HEK293 (cell line): ENCODE measurements around the gene DLG2.

ENCODE experiments used
- CTCF ChIA-PET: fragments of 350-600 bp; formaldehyde crosslinking; extraction: SDS; loops from one replicate; lab custom pipeline; 2021; ENCODE audit warnings: antibody characterized with exemption; lab: Yijun Ruan, JAX
- POLR2A ChIA-PET: fragments of 300-600 bp; formaldehyde crosslinking; extraction: SDS; loops from one replicate; lab custom pipeline; 2020; ENCODE audit warnings: antibody characterized with exemption, inconsistent platforms; lab: Yijun Ruan, JAX
- H3K27ac ChIP-seq: fragments of 200-500 bp; sonication (Bioruptor generic); 2 replicates; pipeline ENCODE4 v1.5.1; 2014; ENCODE audit warnings: low read depth, low read length, control low read depth, inconsistent platforms; ENCODE audit errors: extremely low read depth
- H3K36me3 ChIP-seq, 2 experiments: fragments of 200-500 bp in 1 of 2; sonication (Bioruptor generic) in 1 of 2; 1 replicate in 1 of 2; 2 replicates in 1 of 2; pipeline ENCODE4 v1.5.1; 2014 to 2017; ENCODE audit warnings: inconsistent platforms in 2 of 2, low read length in 2 of 2; ENCODE audit not compliant: control insufficient read depth in 2 of 2, insufficient read depth in 1 of 2
- H3K4me1 ChIP-seq: fragments of 200-500 bp; sonication (Bioruptor generic); 2 replicates; pipeline ENCODE4 v1.5.1; 2014; ENCODE audit warnings: mild to moderate bottlenecking, low read length, inconsistent platforms; ENCODE audit not compliant: control insufficient read depth, insufficient read depth
- H3K4me3 ChIP-seq: 2 replicates; pipeline ENCODE4 v1.5.1; 2011; ENCODE audit warnings: low read depth, mild to moderate bottlenecking, control low read depth, low read length, moderate library complexity
- H3K9me3 ChIP-seq: fragments of 200-500 bp; sonication (Bioruptor generic); 2 replicates; pipeline ENCODE4 v1.5.1; 2014; ENCODE audit warnings: low read depth, low read length, inconsistent platforms; ENCODE audit not compliant: control insufficient read depth, insufficient read depth
- GLI4 ChIP-seq: fragments of 450-650 bp; formaldehyde crosslinking; IDR thresholded peaks from 2 replicates; pipeline ENCODE4 v1.5.1; 2016; ENCODE audit warnings: missing biosample characterization, missing genetic modification characterization
- HOXC10 ChIP-seq: sonication (generic); formaldehyde crosslinking; IDR thresholded peaks from 2 replicates; pipeline ENCODE4 v1.8.1; 2023; ENCODE audit warnings: mild to moderate bottlenecking, missing genetic modification reagents
- HOXD13 ChIP-seq: sonication (generic); formaldehyde crosslinking; IDR thresholded peaks from 2 replicates; pipeline ENCODE4 v1.8.0; 2022; ENCODE audit warnings: missing genetic modification reagents, borderline replicate concordance
- INSM2 ChIP-seq: fragments of 450-650 bp; formaldehyde crosslinking; IDR thresholded peaks from 2 replicates; pipeline ENCODE4 v1.5.1; 2016; ENCODE audit warnings: missing biosample characterization, missing genetic modification characterization
- KLF7 ChIP-seq: fragments of 450-650 bp; formaldehyde crosslinking; IDR thresholded peaks from 2 replicates; pipeline ENCODE4 v1.5.1; 2016; ENCODE audit warnings: missing biosample characterization, missing genetic modification characterization, borderline replicate concordance
- REPIN1 ChIP-seq: fragments of 450-650 bp; formaldehyde crosslinking; IDR thresholded peaks from 2 replicates; pipeline ENCODE4 v1.5.1; 2017; ENCODE audit warnings: missing biosample characterization, missing genetic modification characterization, low read depth
- TCF7L2 ChIP-seq: IDR thresholded peaks from 2 replicates; pipeline ENCODE4 v1.6.1; 2011; ENCODE audit warnings: low read depth, mild to moderate bottlenecking, inconsistent platforms, low read length, moderate library complexity, borderline replicate concordance
- ZBTB49 ChIP-seq: fragments of 450-650 bp; formaldehyde crosslinking; IDR thresholded peaks from 2 replicates; pipeline ENCODE4 v1.5.1; 2016; ENCODE audit warnings: missing biosample characterization, missing genetic modification characterization, low read depth
- ZNF121 ChIP-seq: fragments of 450-650 bp; formaldehyde crosslinking; IDR thresholded peaks from 2 replicates; pipeline ENCODE4 v1.5.1; 2016; ENCODE audit warnings: missing biosample characterization, missing genetic modification characterization
- ZNF24 ChIP-seq: fragments of 450-650 bp; formaldehyde crosslinking; IDR thresholded peaks from 2 replicates; pipeline ENCODE4 v1.5.1; 2016; ENCODE audit warnings: missing biosample characterization, missing genetic modification characterization
- ZNF354C ChIP-seq: fragments of 450-650 bp; formaldehyde crosslinking; IDR thresholded peaks from 2 replicates; pipeline ENCODE4 v1.5.1; 2016; ENCODE audit warnings: missing biosample characterization, missing genetic modification characterization, low read depth, borderline replicate concordance
- ZNF416 ChIP-seq: fragments of 450-650 bp; formaldehyde crosslinking; IDR thresholded peaks from 2 replicates; pipeline ENCODE4 v1.5.1; 2016; ENCODE audit warnings: missing biosample characterization, missing genetic modification characterization
- ZNF514 ChIP-seq: fragments of 450-650 bp; formaldehyde crosslinking; IDR thresholded peaks from 2 replicates; pipeline ENCODE4 v1.5.1; 2016; ENCODE audit warnings: missing biosample characterization, missing genetic modification characterization
- ZNF521 ChIP-seq: fragments of 450-650 bp; formaldehyde crosslinking; IDR thresholded peaks from 2 replicates; pipeline ENCODE4 v1.5.1; 2017; ENCODE audit warnings: missing biosample characterization, mild to moderate bottlenecking, missing genetic modification characterization
- ZNF529 ChIP-seq: fragments of 450-650 bp; formaldehyde crosslinking; IDR thresholded peaks from 2 replicates; pipeline ENCODE4 v1.5.1; 2017; ENCODE audit warnings: missing genetic modification characterization, missing biosample characterization; ENCODE audit not compliant: insufficient replicate concordance
- ZNF580 ChIP-seq: fragments of 450-650 bp; formaldehyde crosslinking; IDR thresholded peaks from 2 replicates; pipeline ENCODE4 v1.5.1; 2016; ENCODE audit warnings: missing biosample characterization, missing genetic modification characterization
- ZNF670 ChIP-seq: fragments of 450-650 bp; formaldehyde crosslinking; IDR thresholded peaks from 2 replicates; pipeline ENCODE4 v1.5.1; 2016; ENCODE audit warnings: missing biosample characterization, missing genetic modification characterization, low read depth
- ZNF707 ChIP-seq: fragments of 450-650 bp; formaldehyde crosslinking; IDR thresholded peaks from 2 replicates; pipeline ENCODE4 v1.5.1; 2016; ENCODE audit warnings: missing biosample characterization, missing genetic modification characterization
- ZNF768 ChIP-seq: fragments of 450-650 bp; formaldehyde crosslinking; IDR thresholded peaks from 2 replicates; pipeline ENCODE4 v1.5.1; 2018; ENCODE audit warnings: missing biosample characterization, mild to moderate bottlenecking, missing genetic modification characterization
- ZSCAN18 ChIP-seq: fragments of 450-650 bp; formaldehyde crosslinking; IDR thresholded peaks from 2 replicates; pipeline ENCODE4 v1.5.1; 2016; ENCODE audit warnings: missing biosample characterization, missing genetic modification characterization
- ZSCAN23 ChIP-seq: fragments of 450-650 bp; formaldehyde crosslinking; IDR thresholded peaks from 2 replicates; pipeline ENCODE4 v1.5.1; 2016; ENCODE audit warnings: missing biosample characterization, missing genetic modification characterization
- ZXDB ChIP-seq: fragments of 450-650 bp; formaldehyde crosslinking; IDR thresholded peaks from 2 replicates; pipeline ENCODE4 v1.5.1; 2016; ENCODE audit warnings: missing biosample characterization, missing genetic modification characterization

The DLG2 gene

GRCh38 chr11:83726316-83726715 is 1900.8 kb downstream of the DLG2 start (continued):
- TF ChIP-seq ZNF24 (tag by site-specific recombination) (no peak), INSM2 (tag by site-specific recombination) (no peak)

GRCh38 chr11:83725728-83726127 is 1901.4 kb downstream of the DLG2 start:
- TF ChIP-seq ZNF580 (tag by site-specific recombination), result no peak
- no peak for TF ChIP-seq KLF7 (tag by site-specific recombination)
- no peak for TF ChIP-seq ZNF416 (tag by site-specific recombination)
- no peak for TF ChIP-seq HOXC10 (CRISPR knock-in tag)
- no peak for TF ChIP-seq ZNF529 (tag by site-specific recombination)
- no peak for TF ChIP-seq TCF7L2
- TF ChIP-seq HOXD13 (CRISPR knock-in tag), result no peak
- no peak for TF ChIP-seq ZNF670 (tag by site-specific recombination)
- no peak for TF ChIP-seq ZNF707
- no peak for TF ChIP-seq ZNF768 (tag by site-specific recombination)
- ChIA-PET CTCF (interaction anchor here (0.6 to 1.6 kb wide), 4 partner anchors 11 to 242 kb away, joined by 3 to 6 read pairs (median 3); no protein-coding TSS in a partner anchor), POLR2A (no interaction called here)
- H3K9me3 ChIP-seq, result no peaks in the 10 kb centered on the region
- no peak overlapping the region for H3K4me3 ChIP-seq
- H3K27ac ChIP-seq, result no peak overlapping the region
- peaks cover 2% of the 10 kb centered on the region; the same call in 1 of the 2 replicates for H3K4me1 ChIP-seq
- H3K36me3 ChIP-seq, result no peaks in the 10 kb centered on the region

GRCh38 chr11:83725269-83725560 is 1901.9 kb downstream of the DLG2 start:
- TF ChIP-seq ZSCAN18 (tag by site-specific recombination) (no peak), ZSCAN23 (no peak), ZXDB (no peak), REPIN1 (tag by site-specific recombination) (no peak), ZBTB49 (no peak), ZNF514 (tag by site-specific recombination) (no peak), ZNF354C (tag by site-specific recombination) (no peak), ZNF521 (tag by site-specific recombination) (no peak), GLI4 (tag by site-specific recombination) (no peak), ZNF121 (no peak)
- Histone ChIP-seq H3K4me1 (peaks cover 2% of the 10 kb centered on the region; the same call in 1 of the 2 replicates), H3K27ac (no peak overlapping the region), H3K9me3 (no peaks in the 10 kb centered on the region), H3K36me3 (no peaks in the 10 kb centered on the region), H3K4me3 (no peak overlapping the region)
- CTCF ChIA-PET, result interaction anchor here (0.6 to 1.0 kb wide), 5 partner anchors 12 to 465 kb away, joined by 3 read pairs; no protein-coding TSS in a partner anchor
- POLR2A ChIA-PET, result no interaction called here
